ENCODE data around the gene OTOR. TPM values are rescaled to one million over a fixed set of nuclear protein-coding genes. Genes with fewer than 3 reads are reported as not detected.

The OTOR gene
- total RNA-seq, 5 donors from 2014 or later (not counting 1 experiment from before 2014, with no cell fraction given) = not detected

Other genes starting within 250 kb of the OTOR start
- 10 to 100 TPM in 1 of 5 donors, 1 to 10 TPM in 4; 6.8 to 10.2 (median 8.7) TPM for gene KIF16B, start 174.9 kb upstream of the OTOR start, total RNA-seq
- gene SNRPB2, start 18.3 kb upstream of the OTOR start, total RNA-seq = 10 to 100 TPM; 31.5 to 46.7 (median 45.5) TPM

All from T-cell (primary cell).